ENCODE results near the gene DISP2. TPM values are rescaled to one million over a fixed set of nuclear protein-coding genes. Genes with fewer than 3 reads are reported as not detected.

The DISP2 gene
- total and polyA plus RNA-seq, 2 of the 8 experiments (the other 6 are each of a cell fraction or from before 2014, with no cell fraction given): 0.45 to 1.2 TPM

- H3K18ac ChIP-seq (ENCODE audit: extremely low read depth, low read length): no peak overlapping the region
- CTCF ChIA-PET (ENCODE audit: partially characterized antibody): interaction anchor here (0.6 to 13.4 kb wide), 18 partner anchors 8 to 95 kb away, joined by 3 to 452 read pairs (median 5); partner anchors contain the start of genes CCDC9B, DISP2, KNSTRN and PHGR1
- TF ChIP-seq ZNF274 (IDR thresholded peaks at IDR 0.05; ENCODE audit: borderline replicate concordance, extremely low read depth, low read length) (no peak), ASH2L (IDR thresholded peaks at IDR 0.05; ENCODE audit: low read length) (no peak), SIX5 (IDR thresholded peaks at IDR 0.05; ENCODE audit: low read depth, low read length) (no peak), ATF3 (IDR thresholded peaks at IDR 0.05; ENCODE audit: insufficient read depth, low read depth, low read length) (no peak), KDM1A (IDR thresholded peaks at IDR 0.05; ENCODE audit: borderline replicate concordance, low read length) (no peak), HDAC6 (IDR thresholded peaks at IDR 0.05; ENCODE audit: low read depth, low read length) (no peak), E2F6 (IDR thresholded peaks at IDR 0.05) (no peak), POLR2A (IDR thresholded peaks at IDR 0.05; ENCODE audit: control extremely low read depth in 1 of 2, low read depth in 2 of 2, low read length in 2 of 2) (no peak), MAX (IDR thresholded peaks at IDR 0.05) (no peak), CBX8 (IDR thresholded peaks at IDR 0.05; ENCODE audit: borderline replicate concordance, low read depth, low read length) (no peak), SAP30 (IDR thresholded peaks at IDR 0.05; ENCODE audit: insufficient read depth, insufficient replicate concordance, low read length) (no peak), EGR1 (IDR thresholded peaks at IDR 0.05; ENCODE audit: borderline replicate concordance, low read depth, low read length) (no peak), CEBPB (IDR thresholded peaks at IDR 0.05; ENCODE audit: low read depth, low read length) (no peak)
Observed at GRCh38 chr15:40369474-40369869, 11.5 kb downstream of the DISP2 start.

More at GRCh38 chr15:40369474-40369869, 11.5 kb downstream of the DISP2 start:
- Histone ChIP-seq H3K4me1 (replicated peaks in 1 of 4; ENCODE audit: control insufficient read depth in 3 of 4, insufficient read depth in 4 of 4, low read length in 3 of 4) (peaks cover 3 to 6% (median 4%) of the 10 kb centered on the region in 4 experiments; a peak in 4 of 7 replicates), H3K9ac (replicated peaks in 1 of 4; ENCODE audit: extremely low read depth in 1 of 4, low read depth in 3 of 4, low read length in 3 of 4) (no peak overlapping the region), H3K23me2 (ENCODE audit: low read depth, low read length) (peaks cover 1% of the 10 kb centered on the region), H4K20me1 (replicated peaks in 1 of 2; ENCODE audit: control insufficient read depth in 1 of 2, insufficient read depth in 2 of 2, low read length in 2 of 2) (peaks cover 0 to 1% of the 10 kb centered on the region in 2 experiments), H2BK20ac (ENCODE audit: low read length) (no peak overlapping the region), H4K5ac (ENCODE audit: insufficient read length, low read depth, low read length) (no peak overlapping the region), H2BK12ac (ENCODE audit: low read depth, low read length) (no peak overlapping the region), H3K79me2 (ENCODE audit: control insufficient read depth in 1 of 2, insufficient read depth in 2 of 2, low read length in 2 of 2) (no peaks in the 10 kb centered on the region), H2AK5ac (ENCODE audit: low read depth, low read length) (no peak overlapping the region), H3K27me3 (replicated peaks in 1 of 4; ENCODE audit: control insufficient read depth in 3 of 4, extremely low read depth in 1 of 4, insufficient read depth in 3 of 4, low read length in 3 of 4) (peaks cover 5 to 27% (median 23%) of the 10 kb centered on the region in 4 experiments), H3K14ac (ENCODE audit: insufficient read length) (no peak overlapping the region), H3K4ac (replicated peaks; ENCODE audit: insufficient read length, low read depth, low read length) (no peak overlapping the region), H4K91ac (replicated peaks; ENCODE audit: insufficient read length, low read length) (no peak overlapping the region), H3K56ac (replicated peaks; ENCODE audit: insufficient read length, low read depth, low read length) (no peak overlapping the region), H3K27ac (ENCODE audit: low read depth, low read length) (no peak overlapping the region), H3K23ac (ENCODE audit: insufficient read length) (no peak overlapping the region), H3K36me3 (ENCODE audit: control insufficient read depth in 2 of 4, insufficient read depth in 4 of 4, low read length in 3 of 4) (no peaks in the 10 kb centered on the region), H3K4me2 (ENCODE audit: insufficient read depth in 1 of 2, low read depth in 2 of 2, low read length in 2 of 2) (no peak overlapping the region), H3K9me3 (ENCODE audit: insufficient read depth in 2 of 2, low read depth in 1 of 2, low read length in 1 of 2) (peaks cover 0 to 8% of the 10 kb centered on the region in 2 experiments; a peak in 1 of 4 replicates), H4K8ac (ENCODE audit: extremely low read depth, insufficient read depth, low read length) (no peak overlapping the region), H3K4me3 (ENCODE audit: extremely low read depth in 1 of 4, insufficient read depth in 2 of 4, low read depth in 3 of 4, low read length in 4 of 4) (no peak overlapping the region), H2BK15ac (ENCODE audit: low read length) (no peak overlapping the region), H3K79me1 (ENCODE audit: low read depth, low read length) (no peaks in the 10 kb centered on the region), H2BK5ac (ENCODE audit: low read depth, low read length) (no peak overlapping the region), H2BK120ac (replicated peaks; ENCODE audit: low read depth, low read length) (no peak overlapping the region), H2AFZ (ENCODE audit: low read length) (no peak overlapping the region)
- no peak for DNase-seq (ENCODE audit: low read depth in 1 of 2, low spot score in 2 of 2)
- no peak for FAIRE-seq
- POLR2A ChIA-PET (ENCODE audit: partially characterized antibody): interaction anchor here (0.9 to 4.1 kb wide), 7 partner anchors 11 to 66 kb away, joined by 3 to 24 read pairs (median 4); partner anchors contain the start of gene KNSTRN
- 92% methylated on average over 7 of the region's 10 CpGs; no CpG with 5 or more reads in 1 of the 2 experiments for WGBS, 2 experiments (ENCODE audit: extremely low coverage in 1 of 2, insufficient coverage in 1 of 2, insufficient read length in 1 of 2, insufficient replicate concordance in 2 of 2, low coverage in 1 of 2, low lambda C conversion rate in 2 of 2, missing lambda C conversion rate in 1 of 2)

Data from H1 (cell line).